NCI-H1092 (cell line): Measurements from ENCODE around the gene NPC1.
"Not testable (repeated sequence)": the region's sequence is repeated elsewhere in the genome, so short reads cannot be mapped to it uniquely, and the experiment has no call there.

ENCODE experiments used
- DNase-seq: peaks from one replicate; lab custom pipeline; 2025; lab: John Stamatoyannopoulos, UW

The NPC1 gene

DNA sequence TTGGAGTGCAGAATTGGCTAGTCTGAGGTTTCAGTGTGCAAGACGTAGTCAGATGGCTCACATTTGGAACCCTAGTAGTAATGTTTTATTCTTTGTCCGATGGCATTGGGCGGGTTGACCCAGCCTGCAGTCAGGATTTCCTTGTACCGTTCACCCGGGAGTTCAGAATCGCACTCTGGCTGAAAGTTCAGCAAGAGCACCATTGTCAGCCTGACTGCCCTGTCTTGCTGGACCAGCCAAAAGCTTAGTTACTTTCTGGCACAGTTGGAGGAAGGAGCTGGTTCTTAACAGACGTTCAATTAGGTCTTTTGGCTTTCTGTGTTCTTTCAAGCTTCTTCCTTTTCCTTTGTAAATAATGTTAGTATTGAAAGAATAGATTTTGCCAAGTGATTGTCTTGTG is 64.4 kb downstream of the NPC1 start:
- no peak for DNase-seq

DNA sequence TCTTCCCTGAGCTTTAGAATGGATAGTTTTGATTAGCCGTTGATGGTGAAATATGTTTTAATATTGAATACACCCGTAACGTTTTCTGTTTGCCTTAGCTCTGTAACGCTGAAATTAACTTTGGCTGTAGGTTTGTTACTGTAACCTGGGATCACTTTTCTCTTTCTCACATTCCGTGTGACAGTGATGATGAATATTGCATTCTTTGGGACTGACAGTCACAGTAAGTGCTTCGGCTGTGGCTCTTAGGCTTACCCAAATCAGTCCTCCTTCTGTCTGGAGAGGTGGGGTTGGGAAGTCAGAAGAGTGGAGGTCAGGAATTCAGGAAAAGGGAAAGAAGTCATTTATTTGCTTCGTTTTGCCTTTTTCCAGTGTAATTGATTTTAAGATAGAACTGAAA is 65.0 kb downstream of the NPC1 start:
- DNase-seq, result no peak

DNA sequence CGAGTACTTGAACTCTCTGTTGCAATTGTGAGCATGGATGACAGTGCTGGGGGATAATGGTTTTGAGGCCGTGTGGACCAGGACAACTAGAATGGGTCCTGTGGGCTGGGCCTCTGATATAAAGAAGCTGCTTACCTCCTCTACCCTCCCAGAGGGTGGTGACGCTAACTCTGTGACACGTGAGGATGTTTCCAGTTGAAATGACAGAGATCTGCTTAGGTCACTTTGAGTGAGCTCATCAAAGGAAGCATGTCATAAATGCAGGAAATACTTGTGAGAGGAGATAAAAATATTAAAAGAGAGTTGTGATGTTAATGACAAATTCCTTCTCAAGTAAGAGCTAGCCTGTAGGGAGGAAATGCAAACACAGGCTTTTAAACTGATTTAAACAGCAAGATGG is 66.6 kb downstream of the NPC1 start:
- no peak for DNase-seq

DNA sequence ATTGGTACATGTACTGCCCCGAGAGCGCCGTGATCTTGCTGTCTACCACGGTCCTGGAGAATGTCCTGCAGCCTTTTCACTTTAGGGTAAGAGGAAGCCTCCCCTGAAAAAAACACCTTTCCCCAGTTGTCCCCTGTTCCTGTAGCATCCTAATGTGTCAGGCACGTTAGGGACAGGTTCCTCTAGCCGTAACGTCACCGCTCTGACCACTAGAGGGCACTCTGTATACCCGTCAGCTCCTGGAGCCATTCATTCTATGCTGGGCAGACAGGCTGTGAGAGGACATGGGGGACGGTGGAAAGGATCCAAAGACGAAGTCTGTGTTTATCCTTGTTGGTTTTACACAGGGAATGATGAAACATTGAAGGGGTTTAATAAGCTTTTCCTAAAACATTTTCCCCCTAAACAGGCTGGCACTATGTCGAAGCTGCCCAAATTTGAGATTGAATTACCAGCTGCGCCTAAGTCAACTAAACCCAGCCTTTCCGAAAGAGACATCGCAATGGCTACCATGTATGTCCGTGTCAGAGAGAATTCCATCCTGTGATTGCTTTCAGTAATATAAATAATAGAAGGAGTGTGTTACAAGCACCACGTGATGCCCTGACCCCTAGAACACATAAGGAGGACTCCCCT is 70.3 kb downstream of the NPC1 start:
- peak; percentile 74 for DNase-seq

DNA sequence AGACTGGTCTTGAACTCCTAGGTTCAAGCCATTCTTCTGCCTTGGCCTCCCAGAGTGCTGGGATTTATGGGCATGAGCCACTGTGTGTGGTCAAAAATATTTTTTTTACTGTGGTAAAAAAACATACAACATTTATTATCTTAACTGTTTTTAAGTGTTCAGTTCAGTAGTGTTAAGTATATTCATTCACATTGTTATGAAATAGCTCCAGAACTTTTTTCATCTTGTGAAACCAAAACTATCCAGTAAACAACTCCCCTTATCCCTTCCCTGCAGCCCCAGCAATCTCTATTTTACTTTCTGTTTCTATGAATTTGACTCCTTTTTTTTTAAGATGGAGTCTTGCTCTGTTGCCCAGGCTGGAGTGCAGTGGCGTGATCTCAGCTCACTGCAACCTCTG is 73.7 kb downstream of the NPC1 start:
- DNase-seq, result no peak

DNA sequence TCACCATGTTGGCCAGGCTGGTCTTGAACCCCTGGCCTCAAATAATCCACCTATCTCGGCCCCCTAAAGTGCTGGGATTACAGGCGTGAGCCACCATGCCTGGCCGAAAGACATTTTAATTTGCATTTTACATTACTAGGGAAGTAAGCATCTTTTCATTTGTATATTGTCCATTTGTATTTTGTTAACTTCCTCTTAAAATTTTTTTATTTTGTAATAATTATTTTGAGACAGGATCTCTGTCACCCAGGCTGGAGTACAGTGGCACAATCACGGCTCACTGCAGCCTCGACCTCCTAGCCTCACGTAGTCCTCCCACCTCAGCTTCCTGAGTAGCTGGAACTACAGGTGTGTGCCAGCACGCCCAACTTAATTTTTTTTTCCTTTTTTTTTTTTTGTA is 74.1 kb downstream of the NPC1 start:
- DNase-seq, result not testable (repeated sequence)

DNA sequence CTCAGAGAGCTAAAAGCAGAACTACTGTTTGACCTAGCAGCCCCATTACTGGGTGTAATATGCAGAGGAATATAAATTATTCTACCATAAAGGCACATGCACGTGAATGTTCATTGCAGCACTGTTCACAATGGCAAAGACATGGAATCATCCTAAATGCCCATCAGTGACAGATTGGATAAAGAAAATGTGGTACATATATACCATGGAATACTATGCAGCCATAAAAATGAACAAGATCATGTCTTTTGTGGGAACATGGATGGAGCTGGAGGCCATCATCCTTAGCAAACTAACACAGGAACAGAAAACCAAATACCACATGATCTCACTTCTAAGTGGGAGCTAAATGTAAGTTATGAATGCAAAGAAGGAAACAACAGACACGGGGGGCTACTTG is 75.4 kb downstream of the NPC1 start:
- DNase-seq, result not testable (repeated sequence)

DNA sequence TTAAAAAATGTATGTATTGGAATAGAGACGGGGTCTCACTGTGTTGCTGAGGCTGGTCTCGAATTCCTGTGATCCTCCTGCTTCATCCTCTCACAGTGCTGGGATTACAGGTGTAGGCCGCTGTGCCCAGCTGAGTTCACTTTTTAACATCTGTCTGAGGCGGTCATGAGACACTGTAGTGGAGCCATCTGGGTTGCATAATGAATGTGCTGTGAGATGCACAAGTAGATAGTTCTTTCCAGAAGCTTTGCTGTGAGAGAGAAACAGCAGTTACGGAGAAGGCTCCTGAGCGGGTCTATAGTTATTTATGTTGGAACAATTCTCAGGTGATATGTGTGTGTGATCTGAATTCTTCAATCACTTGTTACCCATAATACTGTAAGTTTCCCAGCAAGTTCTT is 79.9 kb downstream of the NPC1 start:
- DNase-seq, result no peak

DNA sequence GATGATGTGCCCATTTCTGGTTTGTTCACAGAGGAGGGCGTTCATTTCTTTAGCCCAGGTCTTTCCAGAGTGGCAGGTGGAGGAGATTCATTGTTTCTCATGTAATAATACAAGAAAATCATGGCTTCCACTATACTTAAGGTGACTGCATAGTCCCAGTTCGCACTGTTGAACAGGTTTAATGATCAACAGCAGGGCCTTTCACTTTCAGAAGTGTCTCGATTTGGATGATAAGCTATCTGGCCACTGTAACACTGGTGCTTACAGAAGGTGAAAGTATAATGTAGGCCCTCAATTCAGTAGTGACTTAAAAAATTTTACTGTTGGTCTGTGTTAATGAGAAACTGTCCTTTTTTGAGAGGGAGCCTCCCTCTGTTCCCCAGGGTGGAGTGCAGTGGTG is 81.6 kb downstream of the NPC1 start:
- DNase-seq, result no peak

DNA sequence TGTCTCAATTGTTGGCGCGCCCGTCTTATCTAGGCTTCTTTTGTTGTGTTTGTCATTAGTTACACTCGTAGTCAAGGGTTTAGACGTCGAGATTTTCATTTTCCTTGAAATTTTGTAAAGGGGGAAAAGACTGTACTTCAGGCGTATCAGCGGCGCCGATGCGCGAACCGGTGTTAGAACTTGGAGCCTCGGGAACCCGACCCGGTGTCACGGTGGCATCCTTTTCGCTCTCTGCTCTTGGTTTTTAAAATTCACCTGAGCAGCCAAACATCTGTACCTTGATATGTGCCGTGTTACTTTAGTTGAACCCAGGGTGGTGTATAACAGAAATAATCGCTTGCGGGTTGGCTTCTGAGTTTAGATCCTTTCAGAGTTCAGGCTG is 82.4 kb downstream of the NPC1 start:
- DNase-seq, result no peak

DNA sequence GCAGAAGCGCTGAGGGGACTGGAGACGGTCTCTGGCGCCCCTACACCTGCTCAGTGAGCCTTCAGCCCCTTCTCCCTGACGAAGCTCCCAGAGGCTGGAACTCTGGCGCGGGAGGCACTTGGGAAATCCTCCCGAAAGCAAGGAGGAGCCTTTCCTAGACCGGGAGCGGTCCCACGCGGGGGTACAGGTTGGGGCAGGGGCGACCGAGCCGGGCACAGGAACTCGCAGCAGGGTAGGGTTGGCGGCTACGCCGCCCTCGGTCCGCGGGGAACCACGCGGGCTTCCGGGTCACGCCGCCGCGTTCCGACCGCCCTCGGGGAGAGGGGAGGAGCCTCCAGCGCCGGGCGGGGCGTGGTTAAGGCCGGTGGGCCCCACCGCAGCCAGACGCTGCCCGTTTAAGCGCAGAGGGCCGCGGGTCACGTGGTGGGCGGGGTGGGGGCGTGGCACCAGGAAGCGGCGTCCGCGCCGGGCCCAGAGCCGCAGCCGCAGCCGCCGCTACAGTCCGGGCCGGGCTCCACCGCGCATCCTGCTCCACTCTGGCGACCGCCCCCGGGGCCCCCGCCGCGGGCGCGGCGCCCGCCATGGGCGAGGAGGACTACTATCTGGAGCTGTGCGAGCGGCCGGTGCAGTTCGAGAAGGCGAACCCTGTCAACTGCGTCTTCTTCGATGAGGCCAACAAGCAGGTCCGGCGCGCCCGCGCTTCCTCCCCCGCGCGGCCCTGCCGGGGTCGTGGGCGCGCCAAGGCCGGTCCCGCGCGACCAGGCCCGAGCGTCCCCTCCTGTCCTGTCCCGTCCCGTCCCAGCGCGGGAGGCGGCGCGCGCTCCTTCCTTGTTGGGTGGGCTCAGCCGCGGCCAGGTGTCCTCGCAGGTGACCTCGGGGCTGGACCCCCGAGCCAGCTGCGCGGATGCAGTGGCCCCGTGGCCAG is 83.0 kb downstream of the NPC1 start, which contains the start of gene RMC1:
Gene RMC1 (plus strand): TSS at position 474 of the 925 bp plus-strand sequence. CDS start 108 bp downstream, at position 582.
- DNase-seq, result peak; percentile 92

DNA sequence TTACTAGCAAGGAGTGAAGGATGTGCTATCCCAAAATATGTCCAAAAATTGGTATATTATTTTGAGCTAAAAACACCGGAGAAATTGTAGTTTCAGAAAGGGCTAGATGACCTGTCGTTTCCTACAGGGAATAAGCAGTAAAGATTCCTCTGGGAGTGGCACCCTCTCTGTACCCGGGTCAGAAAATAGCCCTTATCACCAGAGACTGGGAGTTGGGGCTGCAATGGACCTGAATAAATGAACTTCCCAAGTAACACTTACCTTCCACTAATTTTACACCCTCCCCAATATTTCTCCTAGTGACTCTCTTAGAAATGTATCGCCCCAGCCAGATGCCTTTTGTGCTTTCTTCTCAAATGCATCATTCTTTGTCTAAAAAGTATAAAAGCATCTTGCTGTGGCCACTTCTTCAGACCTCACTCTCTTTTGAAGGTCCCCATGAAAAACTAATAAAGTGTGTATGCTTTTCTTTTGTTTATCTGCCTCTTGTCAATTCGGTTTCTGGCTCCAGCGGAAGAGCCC is 83.7 kb downstream of the NPC1 start:
- DNase-seq, result no peak

DNA sequence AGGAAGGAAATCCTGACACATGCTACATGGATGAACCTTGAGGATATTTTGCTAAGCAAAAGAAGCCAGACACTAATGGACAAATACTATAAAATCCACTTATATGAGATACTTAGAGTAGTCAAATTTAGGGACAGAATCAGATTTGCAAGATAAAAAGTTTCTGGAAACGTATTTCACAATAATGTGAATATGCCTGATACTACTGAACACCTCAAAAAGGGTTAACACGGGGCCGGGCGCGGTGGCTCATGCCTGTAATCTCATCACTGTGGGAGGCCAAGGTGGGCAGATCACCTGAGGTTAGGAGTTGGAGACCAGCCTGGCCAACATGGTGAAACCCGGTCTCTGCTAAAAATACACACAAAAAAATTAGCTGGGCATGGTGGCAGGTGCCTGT is 84.7 kb downstream of the NPC1 start:
- no peak for DNase-seq

DNA sequence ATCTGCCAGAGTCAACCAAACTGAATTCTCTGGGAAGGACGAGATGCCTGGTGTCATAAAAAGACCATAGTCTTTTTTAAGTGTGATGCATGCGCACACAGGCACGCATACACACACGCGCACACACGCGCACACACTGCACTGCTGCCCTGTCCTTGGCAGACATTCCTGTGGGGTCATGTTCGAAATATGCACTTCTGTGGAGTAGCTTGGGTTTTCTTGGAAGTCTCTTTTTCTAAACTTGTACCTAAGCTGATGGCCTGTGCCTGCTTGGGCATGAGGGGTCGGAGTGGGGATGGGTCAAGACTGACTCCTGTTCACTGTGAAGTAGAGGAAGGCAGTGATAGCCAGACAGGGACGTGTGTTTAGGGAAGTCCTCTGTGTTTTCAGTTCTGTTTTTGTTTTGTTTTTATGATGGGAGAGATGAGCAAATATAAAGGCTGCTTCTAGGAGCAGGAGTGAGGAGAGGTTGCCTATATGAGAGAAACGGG is 87.0 kb downstream of the NPC1 start:
- no peak for DNase-seq

DNA sequence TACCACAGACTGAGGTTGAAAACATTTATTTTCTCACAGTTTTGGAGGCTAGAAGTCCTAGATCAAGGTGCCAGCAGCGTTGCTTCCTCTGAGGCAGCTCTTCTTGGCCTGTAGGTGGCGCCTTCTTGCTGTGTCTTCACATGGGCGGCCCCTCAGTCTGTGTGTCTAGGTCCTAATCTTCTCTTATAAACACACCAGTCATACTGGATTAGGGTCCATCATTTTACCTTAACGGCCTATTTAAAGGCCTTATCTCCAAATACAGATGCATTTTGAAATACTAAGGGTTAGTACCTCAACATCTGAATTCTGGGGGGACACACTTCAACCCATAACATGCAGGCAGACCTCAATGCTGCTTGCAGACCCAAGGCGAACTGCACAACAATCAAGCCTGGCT is 87.4 kb downstream of the NPC1 start:
- peak; percentile 48 for DNase-seq

DNA sequence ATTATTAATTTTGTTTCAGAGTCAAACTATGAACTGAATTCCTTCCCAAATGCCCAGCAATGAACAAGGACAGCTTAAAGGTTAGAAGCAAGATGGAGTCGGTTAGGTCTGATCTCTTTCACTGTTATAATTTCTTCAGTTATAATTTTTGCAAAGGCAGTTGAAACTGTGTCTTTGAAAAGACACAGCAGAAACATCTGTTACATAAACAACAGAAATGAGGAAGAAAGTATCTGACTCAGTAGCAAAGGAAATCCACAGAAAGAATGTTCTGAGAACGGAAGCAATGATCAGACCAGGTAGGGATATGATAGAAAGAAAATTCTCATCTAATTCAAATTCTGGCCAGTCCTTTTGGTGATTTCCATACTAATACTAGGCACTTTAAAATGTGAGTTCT is 88.2 kb downstream of the NPC1 start:
- no peak for DNase-seq

DNA sequence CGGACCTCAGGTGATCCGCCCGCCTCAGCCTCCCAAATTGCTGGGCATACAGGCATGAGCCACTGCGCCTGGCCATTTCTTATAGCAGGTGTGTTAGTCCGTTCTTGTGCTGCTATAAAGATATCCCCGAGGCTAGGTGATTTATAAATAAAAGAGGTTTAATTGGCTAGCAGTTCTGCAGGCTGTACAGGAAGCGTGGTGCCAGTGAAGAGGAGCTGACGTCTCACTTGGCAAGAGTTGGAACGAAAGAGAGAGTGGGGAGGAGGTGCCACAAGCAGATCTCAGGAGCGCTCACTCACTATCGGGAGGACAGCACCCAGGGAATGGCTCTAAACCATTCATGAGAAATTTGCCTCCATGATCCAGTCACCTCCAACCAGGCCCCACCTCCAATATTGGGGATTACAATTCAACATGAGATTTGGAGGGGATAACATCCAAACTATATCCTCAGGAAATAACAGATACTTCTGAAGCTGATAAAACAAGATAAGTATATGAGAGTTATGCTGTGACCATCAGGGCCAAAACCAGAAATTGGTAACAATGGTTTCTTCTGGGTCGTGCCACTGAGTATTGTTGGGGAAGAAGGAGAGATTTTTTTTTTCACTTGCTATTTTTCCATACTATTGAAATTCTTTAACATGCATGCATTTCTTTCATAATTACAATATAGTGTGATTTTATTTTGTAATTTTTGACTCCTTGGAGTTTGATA is 90.4 kb downstream of the NPC1 start:
- DNase-seq, result peak; percentile 36

DNA sequence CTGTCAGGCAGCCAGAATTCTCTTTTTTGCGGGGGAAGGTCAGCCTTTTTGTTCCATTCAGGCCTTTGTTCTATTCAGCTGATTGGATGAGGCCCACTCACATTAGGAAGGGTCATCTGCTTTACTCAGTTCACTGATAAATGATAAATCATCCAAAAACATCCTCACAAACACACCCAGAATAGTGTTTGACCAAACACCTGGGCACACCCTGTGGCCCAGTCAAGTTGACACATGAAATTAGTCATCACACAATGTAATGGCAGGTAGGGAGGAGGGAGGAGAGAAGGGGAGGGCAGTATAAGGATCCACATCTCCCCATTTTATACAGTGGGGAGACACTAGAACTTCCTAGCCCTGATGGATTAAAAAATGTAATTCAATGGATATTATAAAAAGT is 91.3 kb downstream of the NPC1 start:
- no peak for DNase-seq

DNA sequence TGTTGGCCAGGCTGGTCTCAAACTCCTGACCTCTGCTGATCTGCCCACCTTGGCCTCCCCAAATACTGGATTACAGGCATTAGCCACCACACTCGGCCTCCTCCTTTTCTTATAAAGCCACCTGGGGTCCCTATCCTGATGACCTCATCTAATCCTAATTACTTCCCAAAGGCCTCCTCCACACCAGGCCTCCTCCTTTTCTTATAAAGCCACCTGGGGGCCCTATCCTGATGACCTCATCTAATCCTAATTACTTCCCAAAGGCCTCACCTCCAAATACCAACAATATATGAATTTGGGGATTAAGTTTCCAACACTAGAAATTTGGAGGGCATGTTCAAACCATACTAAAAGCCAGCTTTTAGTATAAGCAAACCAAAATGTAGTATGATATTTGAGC is 92.7 kb downstream of the NPC1 start:
- no peak for DNase-seq

DNA sequence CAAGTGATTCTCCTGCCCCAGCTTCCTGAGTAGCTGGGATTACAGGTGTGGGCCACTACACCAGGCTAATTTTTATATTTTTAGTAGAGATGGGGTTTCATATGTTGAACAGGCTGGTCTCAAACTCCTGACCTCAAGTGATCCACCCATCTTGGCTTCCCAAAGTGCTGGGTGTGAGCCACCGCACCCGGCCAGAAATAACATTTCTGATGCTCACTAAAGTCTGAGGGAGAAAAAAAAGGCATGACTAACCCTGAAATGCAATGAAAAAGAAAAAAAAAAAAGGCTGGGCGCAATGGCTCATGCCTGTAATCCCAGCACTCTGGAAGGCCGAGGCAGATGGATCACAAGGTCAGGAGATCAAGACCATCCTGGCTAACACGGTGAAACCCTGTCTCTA is 96.7 kb downstream of the NPC1 start:
- DNase-seq, result not testable (repeated sequence)

DNA sequence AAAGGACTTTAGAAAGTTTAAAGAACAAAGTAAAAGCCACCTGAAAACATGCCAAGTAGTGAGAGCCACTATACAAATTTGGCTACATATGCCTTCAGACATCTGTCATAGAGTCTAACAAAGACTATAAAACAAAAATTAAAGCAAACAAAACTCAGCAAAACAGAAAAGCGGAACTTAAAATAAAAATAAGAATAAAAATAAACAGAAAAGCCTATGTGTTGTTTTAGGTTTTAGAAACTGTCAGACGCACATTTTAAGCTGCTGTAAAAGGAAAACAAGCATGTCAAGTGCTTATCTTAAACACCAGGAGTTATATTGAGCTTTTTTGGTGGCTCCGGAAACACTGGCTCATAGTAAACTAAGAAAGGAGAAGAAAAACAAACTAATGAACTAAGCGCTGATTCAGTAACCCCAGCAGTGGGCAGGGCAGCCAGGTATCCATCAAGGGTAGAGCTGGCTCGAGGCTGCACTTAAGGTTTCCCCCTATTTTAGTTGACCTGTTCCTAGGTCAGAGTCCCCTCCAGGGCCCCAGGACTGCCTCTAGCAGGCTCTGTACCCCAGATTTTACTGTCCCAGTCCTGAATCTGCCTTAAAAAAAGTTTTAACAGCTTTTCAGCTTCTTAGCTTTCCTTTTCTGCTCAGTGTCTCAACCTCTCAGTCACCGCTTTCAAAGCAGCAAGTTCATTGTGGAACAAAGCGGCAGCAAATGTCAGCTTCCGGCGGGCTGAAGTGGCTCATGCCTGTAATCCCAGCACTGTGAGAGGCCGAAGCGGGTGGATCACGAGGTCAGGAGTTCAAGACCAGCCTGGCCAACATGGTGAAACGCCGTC is 98.4 kb downstream of the NPC1 start:
- no peak for DNase-seq

DNA sequence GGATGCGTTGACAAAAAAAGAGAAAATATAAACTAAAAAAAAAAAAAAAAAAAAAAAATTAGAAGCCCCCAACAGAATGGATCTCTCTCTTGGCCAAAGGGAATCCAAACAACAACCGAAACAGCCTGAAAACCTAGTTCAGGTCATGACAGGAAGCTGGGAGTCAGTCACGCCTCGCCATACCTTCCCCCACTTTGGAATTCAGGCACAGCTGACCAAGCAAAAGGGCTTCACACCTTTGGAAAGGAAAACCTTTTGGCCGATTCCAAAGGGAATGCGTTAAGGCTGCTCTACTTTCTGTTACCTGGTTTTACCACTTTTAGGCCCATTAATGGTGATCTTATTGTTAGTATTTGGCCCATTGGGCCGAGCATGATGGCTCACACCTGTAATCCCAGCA is 100.9 kb downstream of the NPC1 start:
- DNase-seq, result no peak
